Suppressor macrophage (primary cell): ENCODE results near the gene ZC3HAV1L.
"Not testable (repeated sequence)": the region's sequence is repeated elsewhere in the genome, so short reads cannot be mapped to it uniquely, and the experiment has no call there.

Experiments
- DNase-seq, 4 experiments: peaks; one replicate each; pipeline ENCODE4 v3.0.0-alpha.2; 2020 to 2022

The ZC3HAV1L gene

DNA sequence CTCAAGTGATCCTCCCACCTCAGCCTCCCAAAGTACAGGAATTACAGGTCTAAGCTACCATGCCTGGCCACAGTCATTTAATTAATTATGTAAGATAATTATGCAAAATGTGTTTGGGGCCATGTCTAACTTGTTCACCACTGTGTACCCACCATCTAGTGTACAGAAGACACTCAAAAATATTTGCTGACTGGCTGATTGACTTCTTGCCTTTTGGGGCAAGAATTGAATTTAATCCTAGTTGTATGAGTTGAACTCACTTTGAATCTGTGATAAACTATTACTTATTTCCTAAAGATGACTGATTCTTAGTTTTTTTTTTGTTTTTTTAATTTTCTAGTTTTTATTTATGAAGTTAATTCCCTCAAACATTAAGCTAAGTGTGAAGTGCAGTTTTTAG, 15.8 kb upstream of the ZC3HAV1L start:
- no peak for DNase-seq

DNA sequence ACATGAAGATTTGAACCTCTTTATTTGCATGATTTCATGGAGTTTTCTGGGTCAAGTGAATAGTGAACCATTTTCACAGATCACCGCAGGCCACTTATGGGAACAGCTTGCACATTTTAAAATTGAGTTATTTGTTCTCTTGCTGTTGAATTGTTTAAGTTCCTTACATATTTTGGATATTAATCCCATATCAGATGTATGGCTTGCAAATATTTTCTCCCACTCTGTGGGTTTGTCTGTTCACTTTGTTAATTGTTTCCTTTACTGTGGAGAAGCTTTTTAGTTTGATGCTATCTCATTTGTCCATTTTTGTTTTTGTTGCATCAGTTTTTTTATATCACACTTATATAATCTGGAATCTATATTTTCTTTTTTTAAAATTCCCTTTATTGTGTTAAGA, 14.1 kb upstream of the ZC3HAV1L start:
- no peak for DNase-seq

DNA sequence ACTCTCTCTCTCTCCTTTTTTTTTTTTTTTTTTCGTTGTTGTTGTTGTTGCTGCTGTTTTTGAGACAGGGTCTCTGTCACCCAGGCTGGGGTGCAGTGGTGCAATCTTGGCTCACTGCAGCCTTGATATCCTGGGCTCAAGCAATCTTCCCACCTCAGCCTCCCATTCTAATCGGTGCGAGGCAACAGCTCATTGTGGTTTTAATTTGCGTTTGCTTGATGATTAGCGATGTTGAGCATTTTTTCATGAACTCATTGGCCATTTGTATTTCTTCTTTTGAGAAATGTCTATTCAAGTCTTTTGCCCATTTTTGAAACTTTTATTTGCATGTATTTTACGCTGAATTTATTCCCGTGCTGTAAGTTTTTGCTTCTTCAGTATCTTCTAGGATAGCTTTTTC, 13.3 kb upstream of the ZC3HAV1L start:
- DNase-seq = no peak

DNA sequence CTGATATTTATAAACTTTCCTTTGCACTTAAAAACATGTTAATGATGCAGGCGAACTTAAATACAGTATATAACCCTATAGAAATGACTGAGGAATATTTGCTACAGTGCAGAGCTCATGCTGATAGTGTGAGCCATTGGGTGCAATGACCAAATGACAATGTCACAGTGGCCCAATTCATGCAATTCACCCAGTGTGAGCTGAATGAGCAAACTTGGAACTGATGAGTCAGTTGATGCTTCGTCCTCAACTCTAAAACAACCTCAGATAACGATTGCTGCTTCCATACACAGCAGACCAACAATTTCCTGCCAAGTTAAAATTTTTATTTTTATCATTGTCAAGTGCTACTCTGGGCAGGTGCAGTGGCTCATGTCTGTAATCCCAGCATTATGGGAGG, 12.1 kb upstream of the ZC3HAV1L start:
- DNase-seq = no peak

DNA sequence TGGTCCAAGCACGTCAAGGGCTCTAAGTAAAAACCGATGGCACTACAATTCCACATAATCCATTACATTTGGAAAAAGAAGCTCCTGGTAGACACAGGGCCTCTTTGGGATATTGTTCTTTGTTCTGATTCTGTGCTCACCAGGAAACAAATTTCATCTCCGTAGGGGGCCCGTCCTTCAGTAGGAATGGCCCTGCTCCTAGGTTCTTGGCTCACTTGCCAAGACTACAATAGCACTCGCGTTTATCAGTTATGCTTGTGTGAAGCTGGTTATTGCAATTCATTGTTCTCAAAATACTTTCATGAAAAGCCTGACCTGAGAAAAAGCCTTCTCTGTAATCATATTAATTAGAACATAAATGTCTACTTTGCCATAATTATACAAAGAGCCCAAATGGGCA, 10.3 kb upstream of the ZC3HAV1L start:
- no peak for DNase-seq

DNA sequence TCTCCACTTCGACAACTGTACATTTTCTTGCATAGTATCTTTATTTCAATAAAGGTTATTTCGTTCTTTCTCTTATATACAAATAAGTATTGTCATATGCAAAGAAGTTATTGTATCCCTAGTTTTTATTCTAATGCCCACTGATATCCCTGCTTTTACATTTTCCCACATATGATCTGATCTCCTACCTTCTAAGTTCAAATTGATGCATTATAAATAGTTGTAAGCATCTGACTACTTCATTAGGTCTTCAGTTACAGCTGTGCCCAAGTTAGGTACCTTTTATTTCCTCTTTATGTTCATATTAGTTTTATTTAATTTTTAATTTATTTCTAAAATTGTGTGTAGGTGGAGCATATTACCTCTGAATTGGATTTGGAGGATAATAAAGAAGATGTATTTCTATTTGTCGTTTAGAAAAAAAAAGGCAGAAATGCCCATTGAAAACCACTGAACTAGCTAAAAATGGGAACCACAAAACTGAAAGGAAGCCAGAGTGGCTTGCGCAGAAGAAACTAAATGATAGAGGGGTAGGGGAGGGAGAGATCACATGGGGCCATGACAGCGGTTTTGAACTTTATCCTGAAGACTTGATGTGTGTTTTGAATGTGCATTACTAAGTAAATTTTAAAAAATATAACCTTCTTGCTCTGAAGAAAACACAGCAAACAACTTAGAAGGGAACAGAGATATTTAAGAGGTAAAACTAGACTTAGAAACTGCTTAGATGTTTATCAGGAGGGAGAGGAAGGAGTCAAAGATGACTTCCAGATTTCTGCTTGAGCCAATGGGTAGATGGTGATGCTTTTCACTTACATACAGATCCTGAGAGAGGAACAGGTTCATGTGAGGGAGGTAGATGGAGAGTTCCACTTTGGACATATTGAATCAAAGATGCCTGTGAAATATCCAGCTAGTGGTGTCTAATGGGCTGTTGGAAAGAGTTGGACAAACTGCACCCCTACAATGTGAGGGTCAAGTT, 9.3 kb upstream of the ZC3HAV1L start:
- peak; percentile 23 to 71 (median 46) for DNase-seq

DNA sequence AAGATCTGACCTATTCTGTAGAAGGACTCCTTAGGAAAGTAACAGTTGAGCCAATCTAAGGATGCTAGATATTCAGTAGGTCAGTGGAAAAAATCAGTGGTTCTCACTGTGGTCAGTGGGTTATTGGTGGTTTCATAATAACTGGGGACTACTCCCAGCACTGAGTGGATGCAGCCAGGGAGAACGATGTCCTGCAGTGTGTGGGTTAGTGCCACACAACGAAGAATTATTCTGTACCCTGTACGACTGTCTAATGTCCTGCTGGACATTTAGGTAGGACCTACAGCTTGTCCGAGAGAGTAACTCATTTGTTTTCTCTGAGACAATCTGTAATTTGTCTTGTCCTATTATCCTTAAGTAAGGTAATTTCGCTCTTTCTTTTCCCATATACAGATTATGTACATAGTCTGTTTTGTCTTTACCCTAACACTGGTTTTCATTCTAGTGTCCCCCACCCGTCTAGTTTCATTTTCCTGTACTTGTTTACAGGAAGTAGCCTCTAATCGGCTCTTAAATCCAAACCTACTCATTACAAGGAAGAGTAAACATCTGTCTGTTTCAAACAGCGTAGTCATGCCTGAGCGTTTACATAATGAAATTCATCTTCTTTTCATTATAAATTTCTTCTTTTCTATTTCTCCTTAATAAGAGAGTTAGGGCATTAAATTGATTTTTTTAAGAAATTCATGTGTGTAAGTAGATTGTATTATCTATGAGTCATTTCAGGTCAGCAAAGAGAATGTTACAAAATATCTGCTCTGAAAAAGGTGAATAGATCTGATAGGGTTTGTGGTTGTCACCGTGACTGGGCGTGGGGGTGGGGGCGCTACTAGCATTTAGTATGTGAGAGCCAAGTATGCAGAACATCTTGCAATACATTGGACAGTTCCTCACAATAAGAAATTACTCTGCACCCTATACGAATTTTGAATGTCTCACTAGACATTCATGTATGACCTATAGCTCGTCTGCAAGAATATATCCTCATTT, 8.3 kb upstream of the ZC3HAV1L start:
- DNase-seq = peak in 1 of 4 experiments; percentile 14

DNA sequence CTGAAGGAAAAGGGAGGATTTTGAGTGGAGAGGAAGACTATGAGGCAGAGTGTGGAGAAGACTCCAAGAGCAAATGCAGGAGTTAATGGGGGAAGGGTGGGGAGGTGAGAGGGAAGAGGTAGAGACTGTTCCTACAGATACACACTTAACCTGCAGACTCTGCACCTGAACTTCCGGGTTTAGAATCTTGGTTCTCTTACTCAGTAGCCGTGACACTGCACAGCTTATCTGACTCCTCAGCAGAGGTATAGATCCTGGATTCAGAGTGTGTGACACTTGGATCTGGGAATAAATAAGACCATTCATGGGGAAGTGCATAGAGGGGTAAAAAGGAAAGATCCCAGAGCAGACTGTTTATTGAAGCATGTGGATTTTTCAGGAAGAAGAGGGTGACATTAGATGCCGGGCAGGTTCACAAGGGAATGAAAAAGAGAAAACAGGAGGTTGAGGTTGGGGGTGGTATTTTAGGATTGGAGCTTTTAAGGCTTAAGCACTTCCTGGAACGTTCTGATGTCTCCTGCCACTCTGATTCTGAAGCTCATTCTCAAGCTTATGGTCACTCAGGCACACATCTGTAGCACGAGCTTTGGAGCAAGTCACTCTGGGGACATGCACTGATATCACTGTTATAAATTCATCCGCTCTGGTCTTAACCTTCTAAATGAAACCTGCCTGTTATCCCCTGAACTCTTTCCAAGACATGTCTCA, 5.7 kb upstream of the ZC3HAV1L start:
- DNase-seq = no peak

DNA sequence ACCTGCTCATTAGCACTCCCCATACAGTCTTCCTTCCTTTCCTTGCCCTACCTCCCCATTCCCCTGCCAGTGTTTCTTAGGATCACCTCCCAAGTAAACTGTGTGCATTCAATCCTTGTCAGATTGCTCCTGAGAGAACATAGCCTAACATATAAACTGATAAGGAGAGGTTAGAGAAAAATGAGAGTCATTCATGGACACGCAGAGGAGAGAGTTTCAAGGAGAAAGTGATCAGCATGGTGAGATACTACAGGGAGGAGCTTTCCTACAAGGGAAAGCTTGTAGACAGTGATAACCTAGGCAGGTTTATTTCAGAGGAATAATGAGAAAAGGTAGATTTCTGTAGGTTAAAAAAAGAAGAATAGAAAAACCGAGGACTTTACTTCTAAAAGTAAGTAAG, 2.8 kb upstream of the ZC3HAV1L start:
- no peak for DNase-seq

DNA sequence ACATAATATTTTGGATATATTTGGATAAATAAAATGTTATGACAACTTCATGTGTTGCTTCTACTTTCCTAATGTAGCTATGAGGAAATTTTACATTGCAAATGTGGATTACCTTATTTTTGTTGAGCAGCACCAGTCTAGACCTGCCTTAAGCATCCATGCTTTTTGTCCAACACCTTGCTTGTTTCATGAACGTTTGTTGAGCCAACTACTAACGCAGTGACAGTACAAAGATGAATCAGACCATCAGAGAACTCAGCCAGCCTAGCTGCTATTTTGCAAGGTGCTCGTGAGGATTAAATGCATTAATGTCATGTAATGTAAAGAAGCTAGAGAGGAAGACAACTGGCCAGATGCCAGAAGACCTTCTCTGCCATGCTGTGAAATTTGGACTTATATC, 1.1 kb upstream of the ZC3HAV1L start:
- no peak for DNase-seq

DNA sequence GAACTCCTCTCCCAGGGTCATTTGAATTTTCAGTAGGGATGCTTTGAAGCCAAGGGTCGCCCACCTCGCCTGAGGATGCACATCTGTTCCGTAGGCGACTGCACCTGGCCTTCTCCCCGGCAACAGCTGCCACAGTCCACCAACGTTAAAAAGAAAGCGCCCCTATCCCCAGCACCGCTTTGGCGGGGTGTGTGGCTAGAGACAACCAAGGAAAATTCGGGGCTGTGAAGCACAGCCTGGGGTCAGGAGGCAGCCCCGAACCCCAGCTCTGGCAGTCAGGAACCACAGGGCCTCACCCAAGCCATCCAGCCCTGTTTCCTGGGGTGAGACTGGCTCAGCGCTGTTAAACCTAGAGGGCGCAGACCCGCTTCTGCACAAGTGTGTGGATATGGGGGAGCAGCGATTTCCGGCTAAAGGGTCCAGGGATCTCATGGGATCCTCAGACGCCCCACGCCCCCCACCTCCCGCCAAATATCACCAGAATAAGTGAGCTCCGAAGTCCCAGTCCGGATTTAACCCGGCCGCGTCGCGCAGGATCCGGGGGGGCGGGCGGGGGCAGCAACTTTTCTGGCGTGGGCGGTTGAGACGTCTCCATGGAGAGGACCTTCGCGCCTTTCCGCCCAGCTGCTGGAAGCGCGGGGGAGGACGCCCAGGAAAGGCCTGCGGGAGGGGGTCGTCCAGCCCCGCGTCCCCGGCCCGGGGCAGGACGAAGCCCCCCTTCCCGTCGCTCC, 822 bp downstream of the ZC3HAV1L start:
- DNase-seq = peak in 1 of 4 experiments; percentile 15

DNA sequence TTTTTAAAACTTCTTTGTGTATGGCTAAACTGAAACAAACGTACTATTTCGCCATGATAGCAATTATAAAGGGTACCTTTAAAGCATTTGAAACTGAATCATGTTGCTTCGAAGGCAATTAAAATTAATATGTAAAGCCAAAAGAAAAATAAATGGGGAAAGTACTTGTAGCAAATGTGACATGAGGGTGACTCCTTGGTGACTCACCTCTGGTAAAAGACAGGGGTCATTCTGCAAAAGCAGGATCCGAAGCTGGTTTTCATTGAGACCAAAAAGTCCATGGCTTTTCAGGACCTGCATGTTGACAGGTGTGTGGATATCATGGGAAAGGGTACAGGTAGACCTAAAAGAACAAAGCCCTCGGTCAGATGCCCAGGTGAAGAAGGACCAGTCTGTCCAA, 1.5 kb downstream of the ZC3HAV1L start:
- DNase-seq = no peak

DNA sequence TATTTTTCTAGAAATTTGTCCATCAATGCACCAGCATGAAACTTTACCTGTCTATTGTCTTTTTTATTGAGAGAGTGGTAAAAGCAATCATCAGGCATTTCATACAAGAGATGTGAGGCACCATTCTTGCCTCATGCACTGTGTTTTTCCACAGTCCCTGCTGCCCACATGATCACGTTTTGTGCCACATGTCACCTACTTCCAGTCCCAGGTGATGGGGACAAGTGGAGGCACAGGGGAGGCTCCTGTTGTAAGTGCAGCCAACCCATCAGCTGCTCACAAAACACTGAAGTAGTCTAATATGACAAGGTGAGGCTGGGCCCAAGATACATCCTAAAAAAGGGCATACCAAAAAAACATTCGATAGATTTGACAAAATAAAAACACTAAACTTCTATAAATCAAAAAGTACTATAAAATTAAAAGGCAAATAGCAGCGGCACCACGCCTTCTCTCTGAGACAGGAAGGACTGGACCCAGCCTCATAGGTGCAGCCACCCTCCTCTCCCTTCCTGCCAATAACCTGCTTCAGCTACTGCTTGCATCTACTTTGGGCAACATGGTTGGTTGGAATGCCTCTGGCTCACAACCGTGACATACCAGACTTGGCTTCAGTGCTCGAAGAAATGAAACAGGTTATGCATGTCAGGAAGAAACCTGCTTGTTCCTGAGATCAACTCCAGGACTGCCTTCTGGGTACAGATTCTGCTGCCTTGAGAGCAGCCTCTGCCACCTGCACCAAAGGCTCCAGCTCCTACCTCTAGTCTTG, 2.3 kb downstream of the ZC3HAV1L start:
- DNase-seq = no peak

DNA sequence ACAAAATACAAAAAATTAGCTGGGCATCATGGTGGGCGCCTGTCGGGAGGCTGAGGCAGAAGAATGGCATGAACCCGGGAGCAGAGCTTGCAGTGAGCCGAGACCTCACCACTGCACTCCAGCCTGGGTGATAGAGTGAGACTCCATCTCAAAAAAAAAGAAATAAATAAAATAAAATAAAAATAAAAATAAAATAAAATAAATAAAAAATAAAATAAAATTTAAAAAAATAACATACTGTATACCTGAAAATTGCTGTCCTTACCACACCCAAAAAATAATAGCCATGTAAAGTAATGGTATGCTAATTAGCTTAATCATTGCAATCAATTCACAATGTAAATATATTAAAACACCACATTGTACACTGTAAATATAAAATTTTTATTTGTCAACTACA, 3.4 kb downstream of the ZC3HAV1L start:
- no peak for DNase-seq

DNA sequence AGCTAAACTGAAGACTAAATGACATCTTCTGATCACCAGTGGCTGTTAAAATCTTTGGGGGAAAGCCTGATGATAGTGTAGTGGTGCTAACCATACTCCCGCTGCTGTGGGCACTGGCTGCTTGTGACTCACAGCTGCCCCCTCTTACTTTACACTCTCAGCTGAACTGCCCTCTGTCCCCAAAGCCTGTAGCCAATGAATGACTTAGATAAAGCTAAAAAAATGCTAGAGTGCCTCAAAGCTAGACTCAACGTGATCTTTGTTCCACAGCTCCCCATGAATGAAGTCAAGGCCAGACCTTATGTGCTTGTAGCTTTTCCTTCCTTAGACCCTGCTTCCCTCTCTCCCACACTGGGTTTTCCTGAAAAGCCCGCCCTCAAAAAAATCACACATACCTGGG, 6.5 kb downstream of the ZC3HAV1L start:
- DNase-seq = no peak

DNA sequence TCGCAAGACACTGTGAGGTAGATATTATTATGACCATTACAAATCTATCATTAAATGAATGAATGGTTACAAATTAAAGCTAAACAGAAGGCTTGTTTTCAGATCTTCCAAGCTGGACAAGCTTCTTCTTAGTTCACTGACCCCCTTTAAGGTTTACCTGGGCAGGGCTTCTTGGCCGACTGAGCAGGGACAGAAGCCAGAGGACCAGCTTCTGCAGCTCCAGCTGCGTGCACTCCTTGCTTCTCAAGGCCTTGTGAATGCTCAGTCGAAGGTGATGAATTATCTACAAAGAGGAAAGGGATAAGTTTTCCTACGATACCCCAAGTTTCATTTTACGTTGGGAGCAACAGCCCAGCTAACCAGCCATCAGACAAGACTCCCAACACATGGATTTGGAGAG, 9.3 kb downstream of the ZC3HAV1L start:
- no peak for DNase-seq

DNA sequence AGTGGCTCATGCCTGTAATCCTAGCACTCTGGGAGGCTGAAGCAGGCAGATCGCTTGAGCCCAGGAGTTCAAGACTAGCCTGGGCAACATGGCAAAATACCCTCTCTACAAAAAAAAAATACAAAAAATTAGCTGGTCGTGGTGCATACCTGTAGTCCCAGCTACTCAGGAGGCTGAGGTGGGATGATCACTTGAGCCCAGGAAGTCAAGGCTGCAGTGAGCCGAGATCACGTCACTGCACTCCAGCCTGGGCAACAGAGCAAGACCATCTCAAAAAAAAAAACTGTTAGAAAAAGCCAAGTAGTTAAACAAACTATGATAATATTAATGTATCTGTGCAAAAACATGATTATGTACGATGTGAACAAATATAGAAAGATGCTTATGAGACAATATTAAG, 10.0 kb downstream of the ZC3HAV1L start:
- DNase-seq = not testable (repeated sequence)

DNA sequence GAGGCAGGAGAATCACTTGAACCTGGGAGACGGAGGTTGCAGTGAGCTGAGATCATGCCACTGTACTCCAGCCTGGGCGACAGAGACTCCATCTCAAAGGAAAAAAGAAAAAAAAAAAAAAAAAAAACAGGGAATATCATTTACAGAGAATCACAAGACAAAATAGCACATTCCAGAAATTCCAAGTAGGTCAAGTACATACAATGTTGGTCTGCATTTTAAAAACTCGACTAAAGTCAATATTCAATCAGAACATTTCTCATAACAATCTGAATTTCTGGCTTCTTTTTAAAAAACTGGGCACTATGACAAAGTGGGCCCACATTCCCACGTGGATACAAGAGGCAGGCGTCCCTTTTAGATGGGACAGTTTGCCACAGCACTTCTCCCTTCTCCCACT, 12.8 kb downstream of the ZC3HAV1L start:
- DNase-seq = no peak

DNA sequence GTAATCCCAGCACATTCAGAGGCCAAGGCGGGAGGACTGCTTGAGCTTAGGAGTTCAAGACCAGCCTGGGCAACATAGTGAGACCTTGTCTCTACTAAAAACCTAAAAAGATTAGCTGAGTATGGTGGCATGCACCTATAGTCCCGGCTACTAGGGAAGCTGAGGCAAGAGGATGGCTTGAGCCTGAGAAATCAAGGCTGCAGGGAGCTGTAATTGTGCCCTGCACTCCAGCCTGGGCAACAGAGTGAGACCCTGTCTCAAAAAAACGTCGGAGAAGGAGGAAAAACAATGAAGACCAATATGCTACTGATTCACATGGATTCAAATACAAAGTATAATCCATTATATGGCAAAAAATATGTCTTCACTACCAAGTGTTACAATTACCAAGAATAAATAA, 13.6 kb downstream of the ZC3HAV1L start:
- DNase-seq = no peak

DNA sequence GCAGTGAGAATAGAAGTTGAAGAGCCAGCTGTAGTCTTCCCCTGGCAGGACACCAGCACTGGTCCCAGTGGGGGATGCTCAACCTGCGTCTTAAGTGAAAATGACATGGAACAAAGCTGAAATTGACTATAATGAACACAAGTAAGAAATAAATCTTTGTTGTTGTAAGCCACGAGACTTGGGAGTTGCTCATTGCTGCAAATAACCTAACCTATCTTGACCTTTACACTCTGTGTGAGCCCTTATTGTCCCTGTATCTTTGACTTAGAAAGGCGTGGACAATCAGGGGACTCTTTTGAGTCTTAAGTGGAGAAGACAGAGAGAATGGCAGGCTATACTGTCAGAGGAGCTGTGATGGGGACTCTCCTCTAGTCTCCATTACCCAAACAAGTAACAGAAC, 16.9 kb downstream of the ZC3HAV1L start:
- DNase-seq = no peak

DNA sequence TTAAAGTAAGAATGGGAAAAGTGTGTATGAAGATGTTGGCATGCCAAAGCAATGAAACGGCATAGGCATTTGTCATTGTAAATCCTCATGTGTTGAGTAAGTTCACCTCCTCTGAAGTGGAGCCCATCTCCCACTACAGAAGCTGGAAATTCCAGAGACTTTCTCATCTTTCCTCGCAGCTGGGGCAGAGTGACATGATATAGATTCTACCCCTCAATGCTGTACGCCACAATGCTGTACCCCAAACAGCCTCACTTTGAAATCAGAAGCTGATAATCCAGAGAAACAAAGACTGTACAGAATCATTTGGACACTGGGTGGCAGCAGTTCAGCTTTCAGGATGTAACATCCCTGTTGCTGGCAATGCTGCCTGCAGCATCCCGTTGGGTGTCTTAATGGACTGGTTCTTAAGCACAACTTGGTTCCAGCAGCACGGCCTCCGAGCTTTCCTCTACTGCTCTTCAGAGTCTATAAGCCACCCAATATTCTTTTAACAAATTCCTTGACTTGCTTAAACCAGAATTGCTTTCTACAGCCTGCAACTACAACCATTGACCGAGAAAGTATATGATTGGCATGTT, 18.8 kb downstream of the ZC3HAV1L start:
- DNase-seq = peak; percentile 69 to 79 (median 73)
